Endodermal cell (in vitro differentiated cells): ENCODE results near the gene DDX43. TPM values are rescaled to one million over a fixed set of nuclear protein-coding genes. Genes with fewer than 3 reads are reported as not detected.
A peak's percentile ranks its signal among the peaks of the same experiment; 100 is the strongest.

Experiments
- DNase-seq: peaks from one replicate; pipeline ENCODE4 v3.0.0-alpha.2; 2017
- H3K27ac ChIP-seq: 2 replicates; pipeline ENCODE4 v1.5.1; 2013; ENCODE audit warnings: mild to moderate bottlenecking, low read depth, low read length, moderate library complexity
- H3K27me3 ChIP-seq: 2 replicates; pipeline ENCODE4 v1.6.1; 2013; ENCODE audit warnings: mild to moderate bottlenecking, low read length, moderate library complexity; ENCODE audit not compliant: insufficient read depth, control insufficient read depth, poor library complexity, severe bottlenecking
- H3K36me3 ChIP-seq: 2 replicates; pipeline ENCODE4 v1.7.0; 2013; ENCODE audit warnings: mild to moderate bottlenecking, low read length, moderate library complexity; ENCODE audit not compliant: control insufficient read depth, insufficient read depth
- H3K4me1 ChIP-seq: one replicate; pipeline ENCODE4 v1.7.0; 2013; ENCODE audit warnings: low read length; ENCODE audit not compliant: control insufficient read depth, insufficient read depth
- H3K4me3 ChIP-seq: 2 replicates; pipeline ENCODE4 v1.5.1; 2013; ENCODE audit warnings: mild to moderate bottlenecking, low read length, moderate library complexity
- H3K9ac ChIP-seq: 2 replicates; pipeline ENCODE4 v1.6.1; 2013; ENCODE audit warnings: mild to moderate bottlenecking, low read length, moderate library complexity; ENCODE audit not compliant: poor library complexity, severe bottlenecking; ENCODE audit errors: extremely low read depth
- H3K9me3 ChIP-seq: 2 replicates; pipeline ENCODE4 v1.6.1; 2013; ENCODE audit warnings: mild to moderate bottlenecking, low read length, moderate library complexity; ENCODE audit not compliant: control insufficient read depth
- H3K27ac Mint-ChIP-seq: 2 replicates; pipeline ENCODE4 v1.8.0; 2020; ENCODE audit warnings: mixed read lengths
- H3K27me3 Mint-ChIP-seq: 2 replicates; pipeline ENCODE4 v1.8.0; 2021; ENCODE audit warnings: mild to moderate bottlenecking, mixed read lengths; ENCODE audit not compliant: insufficient read depth
- H3K36me3 Mint-ChIP-seq: 2 replicates; pipeline ENCODE4 v1.8.0; 2020; ENCODE audit warnings: low read depth, mixed read lengths
- H3K4me1 Mint-ChIP-seq: 2 replicates; pipeline ENCODE4 v1.8.0; 2020; ENCODE audit warnings: mixed read lengths
- H3K4me3 Mint-ChIP-seq: 2 replicates; pipeline ENCODE4 v1.8.0; 2020; ENCODE audit warnings: mild to moderate bottlenecking, moderate library complexity, mixed read lengths
- H3K9me3 Mint-ChIP-seq: 2 replicates; pipeline ENCODE4 v1.8.0; 2020; ENCODE audit warnings: mild to moderate bottlenecking, mixed read lengths
- CTCF ChIP-seq: fragments of 200-600 bp; sonication (generic); conservative IDR thresholded peaks from 2 replicates; pipeline ENCODE4 v1.5.0; 2021; ENCODE audit warnings: antibody characterized with exemption, mild to moderate bottlenecking
- WGBS, 2 experiments: methylation state at CpG; one replicate each; pipeline versions ENCODE4 v1.1.5 to v1.1.7; 2013; ENCODE audit warnings: missing lambda C conversion rate in 2 of 2, mixed read lengths in 1 of 2; ENCODE audit not compliant: insufficient coverage in 1 of 2, insufficient read length in 1 of 2; 5-methylcytosine and 5-hydroxymethylcytosine counted together
- total RNA-seq, 2 donors: library from RNA; stranded (reverse); fragmentation: NEBNext Ultra II Directional in 1 of 2; extraction: Animal tissue kit (Norgen Biotek cat#: 25700) in 1 of 2; gene quantifications; 2 replicates in 1 of 2; 3 replicates in 1 of 2; pipeline ENCODE4 v1.2.1, GENCODE V29; 2021

DDX43 gene
- total RNA-seq, 2 donors from 2014 or later = not detected

GRCh38 chr6:73461537-73462350, 67.1 kb downstream of the DDX43 start, which contains the start of gene MTO1:
Gene MTO1 (plus strand): TSS chr6:73461737. CDS start chr6:73461855, 118 bp downstream.
- peak; percentile 92 for DNase-seq
- Histone ChIP-seq H3K4me1 (no peaks in the 10 kb centered on the region), H3K36me3 (peaks cover 9% of the 10 kb centered on the region), H3K4me3 (peak within 1 kb of the TSS; percentile 94), H3K27me3 (no peaks in the 10 kb centered on the region), H3K27ac (peak within 1 kb of the TSS; percentile 14), H3K9me3 (no peaks in the 10 kb centered on the region), H3K9ac (peak within 1 kb of the TSS; percentile 64)
- Mint-ChIP-seq H3K4me3 (peak within 1 kb of the TSS; percentile 86), H3K27ac (peak within 1 kb of the TSS; percentile 98), H3K27me3 (peaks cover 1% of the 10 kb centered on the region), H3K36me3 (peaks cover 15% of the 10 kb centered on the region), H3K4me1 (peaks cover 2% of the 10 kb centered on the region), H3K9me3 (no peaks in the 10 kb centered on the region)
- TF ChIP-seq CTCF = no peak
- 0 to 1% methylated on average over 36 to 55 of the region's 55 CpGs for WGBS, 2 experiments

Other genes with a start within 250 kb of the DDX43 start
- gene KHDC1L, start 169.3 kb upstream of the DDX43 start, total RNA-seq = not detected
- gene KHDC1, start 131.6 kb upstream of the DDX43 start, total RNA-seq = 1 to 10 TPM; 5.4 to 7.1 TPM
- gene DPPA5, start 40.6 kb upstream of the DDX43 start, total RNA-seq = not detected
- not detected for gene KHDC3L, start 32.2 kb upstream of the DDX43 start, total RNA-seq
- gene OOEP, start 24.9 kb upstream of the DDX43 start, total RNA-seq = not detected
- gene CGAS, start 57.5 kb downstream of the DDX43 start, total RNA-seq = 1 to 10 TPM; 2.5 to 3.8 TPM
- 10 to 100 TPM; 21.5 to 26.7 TPM for gene MTO1, start 66.9 kb downstream of the DDX43 start, total RNA-seq
- over 10,000 TPM in 1 of 2 donors, 1,000 to 10,000 TPM in 1; 8,118 to 11,075 TPM for gene EEF1A1, start 126.2 kb downstream of the DDX43 start, total RNA-seq